Activated naive CD4-positive, alpha-beta T cell treated with anti-CD3 and anti-CD28 coated beads, Interleukin-2, amount 50 U/mL, for 24 hours (primary cell): ENCODE measurements around the gene SNX27.
"Not testable (repeated sequence)": the region's sequence is repeated elsewhere in the genome, so short reads cannot be mapped to it uniquely, and the experiment has no call there.

ENCODE experiments used
- H3K27ac Mint-ChIP-seq: one replicate; pipeline ENCODE4 v1.8.0; 2021; ENCODE audit warnings: mild to moderate bottlenecking, mixed read lengths
- H3K27me3 Mint-ChIP-seq: one replicate; pipeline ENCODE4 v1.8.0; 2021; ENCODE audit warnings: mixed read lengths
- H3K36me3 Mint-ChIP-seq: one replicate; pipeline ENCODE4 v1.8.0; 2021; ENCODE audit warnings: mixed read lengths
- H3K4me1 Mint-ChIP-seq: one replicate; pipeline ENCODE4 v1.8.0; 2021; ENCODE audit warnings: mixed read lengths
- H3K4me3 Mint-ChIP-seq: one replicate; pipeline ENCODE4 v1.8.0; 2021; ENCODE audit warnings: mild to moderate bottlenecking, mixed read lengths
- H3K9me3 Mint-ChIP-seq: one replicate; pipeline ENCODE4 v1.8.0; 2021; ENCODE audit warnings: mixed read lengths

The SNX27 gene

DNA sequence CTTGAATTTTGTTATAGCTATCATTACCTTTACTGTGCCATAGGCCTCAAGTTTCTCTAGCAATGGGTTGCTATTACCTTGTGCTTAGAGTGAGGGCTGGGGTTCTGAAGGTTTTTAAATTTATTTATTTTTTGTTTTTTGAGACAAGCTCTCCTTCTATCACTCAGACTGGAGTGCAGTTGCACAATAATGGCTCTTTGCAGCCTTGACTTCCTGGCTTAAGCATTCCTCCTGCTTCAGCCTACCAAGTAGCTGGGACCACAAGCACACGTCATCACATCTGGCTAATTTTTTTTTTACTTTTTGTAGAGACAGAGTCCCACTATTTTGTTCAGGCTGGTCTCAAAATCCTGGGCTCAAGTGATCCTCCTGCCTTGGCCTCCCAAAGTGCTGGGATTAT is 41.5 kb downstream of the SNX27 start:
- Mint-ChIP-seq H3K4me3 (no peak overlapping the region), H3K9me3 (no peaks in the 10 kb centered on the region), H3K27ac (no peak overlapping the region), H3K36me3 (peaks cover 9% of the 10 kb centered on the region), H3K27me3 (no peaks in the 10 kb centered on the region), H3K4me1 (peaks cover 18% of the 10 kb centered on the region)

DNA sequence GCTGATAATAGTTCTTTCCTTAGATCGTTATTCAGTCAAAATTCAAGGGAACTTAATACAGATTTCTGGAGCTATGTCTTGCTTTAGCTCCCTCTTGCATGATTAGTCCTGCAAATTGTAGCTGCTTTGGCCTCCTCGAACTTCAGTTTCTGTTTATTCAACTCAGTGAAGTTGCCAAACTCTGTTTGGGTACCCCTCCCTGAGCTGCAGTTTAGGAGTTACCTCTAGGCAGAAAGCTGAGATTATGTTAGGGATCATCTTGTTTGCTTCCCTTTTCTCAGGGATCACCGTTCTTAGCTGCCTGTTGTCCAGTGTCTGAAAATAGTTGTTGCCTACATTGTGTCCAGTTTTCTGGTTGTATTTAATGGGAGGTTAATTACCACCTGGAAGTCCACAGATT is 43.5 kb downstream of the SNX27 start:
- Mint-ChIP-seq H3K4me1 (peaks cover 18% of the 10 kb centered on the region), H3K27ac (no peak overlapping the region)

DNA sequence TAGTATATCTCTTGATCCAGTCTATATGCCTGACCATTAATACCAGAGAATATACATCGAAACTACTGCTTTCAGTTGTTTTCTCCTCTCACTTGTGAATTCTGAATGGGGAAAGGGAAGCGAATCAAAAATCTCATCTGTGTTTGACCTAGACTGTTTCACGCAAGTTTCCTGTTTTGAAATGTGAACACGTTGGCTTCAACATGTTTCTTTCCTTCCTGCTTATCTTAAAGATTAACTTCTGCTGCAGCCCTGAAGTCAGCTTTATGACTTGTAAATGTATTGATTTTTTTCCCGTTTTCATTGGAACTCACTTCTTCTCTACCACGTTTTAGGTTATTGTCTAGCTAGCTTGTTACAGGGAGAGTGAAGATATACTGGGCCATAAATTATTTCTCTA is 49.9 kb downstream of the SNX27 start:
- no peak overlapping the region for H3K4me3 Mint-ChIP-seq
- H3K36me3 Mint-ChIP-seq = peaks cover 18% of the 10 kb centered on the region
- H3K27ac Mint-ChIP-seq = peak overlapping the region; percentile 36
- peaks cover 21% of the 10 kb centered on the region for H3K4me1 Mint-ChIP-seq
- H3K27me3 Mint-ChIP-seq = no peaks in the 10 kb centered on the region
- no peaks in the 10 kb centered on the region for H3K9me3 Mint-ChIP-seq

More for the DNA sequence above, 43.5 kb downstream of the SNX27 start:
- Mint-ChIP-seq H3K9me3 (no peaks in the 10 kb centered on the region), H3K27me3 (no peaks in the 10 kb centered on the region), H3K36me3 (peaks cover 10% of the 10 kb centered on the region), H3K4me3 (no peak overlapping the region)

DNA sequence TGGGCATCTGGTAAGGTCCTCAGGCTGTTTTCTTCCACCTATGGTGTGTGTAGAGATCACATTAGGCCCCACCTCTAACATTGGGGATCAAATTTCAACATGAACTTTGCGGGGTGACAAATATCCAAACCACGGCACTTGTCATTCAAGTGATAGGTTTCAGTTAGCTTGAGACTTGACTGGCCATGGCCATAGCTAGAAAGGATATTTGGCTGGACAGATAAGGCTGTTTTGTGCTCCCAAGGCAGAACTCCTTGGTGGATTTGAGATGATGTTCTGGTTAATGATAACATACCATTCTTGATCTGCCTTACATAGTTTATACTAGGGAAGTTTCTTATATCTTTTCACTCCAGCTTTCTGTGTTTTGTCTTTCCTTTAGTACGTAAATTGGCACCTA is 56.2 kb downstream of the SNX27 start:
- Mint-ChIP-seq H3K27me3 (no peaks in the 10 kb centered on the region), H3K4me1 (peaks cover 12% of the 10 kb centered on the region), H3K9me3 (no peaks in the 10 kb centered on the region), H3K36me3 (peaks cover 39% of the 10 kb centered on the region), H3K4me3 (no peak overlapping the region), H3K27ac (no peak overlapping the region)

DNA sequence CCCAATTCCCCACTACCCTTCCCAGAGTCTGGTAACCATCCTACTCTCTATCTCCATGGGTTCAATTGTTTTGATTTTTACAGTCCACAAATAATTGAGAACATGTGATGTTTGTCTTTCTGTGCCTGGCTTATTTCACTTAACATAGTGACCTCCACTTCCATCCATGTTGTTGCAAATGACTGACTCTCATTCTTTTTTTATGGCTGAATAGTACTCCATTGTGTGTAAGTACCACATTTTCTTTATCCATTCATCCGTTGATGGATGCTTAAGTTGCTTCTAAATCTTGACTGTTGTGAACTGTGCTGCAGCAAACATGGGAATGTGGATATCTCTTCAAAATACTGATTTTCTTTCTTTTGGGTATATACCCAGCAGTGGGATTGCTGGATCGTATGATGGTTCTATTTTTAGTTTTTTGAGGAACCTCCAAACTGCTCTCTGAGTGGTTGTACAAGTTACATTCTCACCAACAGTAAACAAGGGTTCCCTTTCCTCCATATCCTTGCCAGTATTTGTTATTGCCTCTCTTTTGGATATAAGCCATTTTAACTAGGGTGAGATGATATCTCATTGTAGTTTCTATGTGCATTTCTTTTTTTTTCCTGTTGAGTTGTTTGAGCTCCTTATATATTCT is 58.3 kb downstream of the SNX27 start:
- H3K9me3 Mint-ChIP-seq, H3K27ac Mint-ChIP-seq, H3K27me3 Mint-ChIP-seq, H3K4me1 Mint-ChIP-seq, H3K4me3 Mint-ChIP-seq: not testable (repeated sequence)
- H3K36me3 Mint-ChIP-seq = peaks cover 43% of the 10 kb centered on the region

DNA sequence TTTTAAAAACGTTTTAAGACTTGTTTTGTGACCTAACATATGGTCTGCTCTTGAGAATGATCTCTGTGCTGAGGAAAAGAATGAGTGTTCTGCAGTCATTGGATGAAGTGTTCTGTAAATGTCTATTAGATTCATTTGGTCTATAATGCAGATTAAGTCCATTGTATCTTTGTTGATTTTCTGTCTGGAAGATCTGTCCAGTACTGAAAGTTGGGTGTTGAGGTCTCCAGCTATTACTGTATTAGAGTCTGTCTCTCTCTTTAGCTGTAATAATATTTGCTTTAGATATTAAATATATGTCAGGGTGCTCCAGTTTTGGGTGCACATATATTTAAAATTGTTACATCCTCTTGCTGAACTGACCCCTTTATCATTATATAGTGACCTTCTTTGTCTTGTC is 61.6 kb downstream of the SNX27 start:
- peaks cover 37% of the 10 kb centered on the region for H3K36me3 Mint-ChIP-seq
- H3K4me3 Mint-ChIP-seq = no peak overlapping the region
- H3K4me1 Mint-ChIP-seq = peaks cover 4% of the 10 kb centered on the region
- no peak overlapping the region for H3K27ac Mint-ChIP-seq
- H3K27me3 Mint-ChIP-seq = no peaks in the 10 kb centered on the region
- no peaks in the 10 kb centered on the region for H3K9me3 Mint-ChIP-seq

DNA sequence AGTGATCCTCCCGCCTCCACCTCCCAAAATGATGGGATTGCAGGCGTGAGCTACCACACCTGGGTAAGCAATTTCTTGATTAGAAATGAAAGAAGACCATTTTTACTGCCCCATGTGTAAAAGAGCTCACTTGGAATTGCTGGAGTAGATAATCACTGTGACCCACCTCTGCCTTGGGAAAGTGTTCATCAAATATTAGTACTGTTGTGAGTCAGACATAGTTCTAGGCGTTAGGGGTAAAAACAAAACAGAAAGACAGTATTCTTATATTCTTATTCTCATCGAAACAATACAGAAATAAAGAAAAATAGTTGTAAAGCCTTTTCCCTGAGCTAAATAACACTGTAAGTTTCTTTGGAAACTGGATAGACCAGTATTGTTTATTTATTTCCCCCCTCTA is 68.5 kb downstream of the SNX27 start:
- peaks cover 11% of the 10 kb centered on the region for H3K36me3 Mint-ChIP-seq
- no peak overlapping the region for H3K4me3 Mint-ChIP-seq
- no peaks in the 10 kb centered on the region for H3K9me3 Mint-ChIP-seq
- H3K27me3 Mint-ChIP-seq = no peaks in the 10 kb centered on the region
- H3K4me1 Mint-ChIP-seq = no peaks in the 10 kb centered on the region
- peak overlapping the region; percentile 84 for H3K27ac Mint-ChIP-seq

DNA sequence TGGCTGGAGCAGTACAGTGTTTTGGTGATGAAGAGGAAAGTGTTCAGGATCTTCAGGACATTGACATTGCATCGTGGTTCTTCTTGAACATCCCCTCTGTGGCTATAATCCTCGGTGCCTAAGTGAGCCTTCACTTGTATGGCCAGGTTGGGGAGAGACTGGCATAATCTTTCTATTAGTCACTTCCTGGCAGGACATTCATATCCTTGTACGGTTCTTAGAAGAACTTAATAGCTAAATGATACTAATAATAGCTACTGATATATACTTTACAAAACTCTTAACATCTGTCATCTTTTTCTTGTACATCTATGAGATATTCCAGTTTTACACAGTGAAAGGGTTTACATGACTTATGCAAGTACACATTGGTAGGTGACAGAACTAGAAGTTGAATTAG is 69.0 kb downstream of the SNX27 start:
- Mint-ChIP-seq H3K36me3 (peaks cover 11% of the 10 kb centered on the region), H3K4me3 (no peak overlapping the region), H3K27ac (peak overlapping the region; percentile 84), H3K4me1 (no peaks in the 10 kb centered on the region), H3K27me3 (no peaks in the 10 kb centered on the region), H3K9me3 (no peaks in the 10 kb centered on the region)

DNA sequence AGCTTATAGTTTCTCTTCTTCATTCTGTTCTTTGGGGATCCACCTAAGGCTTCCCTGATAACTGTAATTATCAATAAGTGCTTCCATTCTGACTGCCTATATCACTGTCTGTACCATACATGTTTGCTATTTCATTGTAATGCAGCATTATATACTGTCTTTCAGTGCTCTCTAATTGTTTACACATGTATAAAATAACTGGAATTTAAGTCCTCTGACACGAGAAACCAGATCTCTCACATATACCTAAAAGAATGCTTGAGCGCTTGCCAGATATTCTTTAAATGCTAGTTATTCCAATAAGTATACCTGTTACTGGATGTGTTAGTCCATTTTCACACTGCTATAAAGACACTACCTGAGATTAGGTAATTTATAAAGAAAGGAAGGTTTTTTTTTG is 70.1 kb downstream of the SNX27 start:
- H3K4me1 Mint-ChIP-seq = no peaks in the 10 kb centered on the region
- H3K4me3 Mint-ChIP-seq = no peak overlapping the region
- no peaks in the 10 kb centered on the region for H3K9me3 Mint-ChIP-seq
- H3K27me3 Mint-ChIP-seq = no peaks in the 10 kb centered on the region
- H3K36me3 Mint-ChIP-seq = peaks cover 11% of the 10 kb centered on the region
- no peak overlapping the region for H3K27ac Mint-ChIP-seq

DNA sequence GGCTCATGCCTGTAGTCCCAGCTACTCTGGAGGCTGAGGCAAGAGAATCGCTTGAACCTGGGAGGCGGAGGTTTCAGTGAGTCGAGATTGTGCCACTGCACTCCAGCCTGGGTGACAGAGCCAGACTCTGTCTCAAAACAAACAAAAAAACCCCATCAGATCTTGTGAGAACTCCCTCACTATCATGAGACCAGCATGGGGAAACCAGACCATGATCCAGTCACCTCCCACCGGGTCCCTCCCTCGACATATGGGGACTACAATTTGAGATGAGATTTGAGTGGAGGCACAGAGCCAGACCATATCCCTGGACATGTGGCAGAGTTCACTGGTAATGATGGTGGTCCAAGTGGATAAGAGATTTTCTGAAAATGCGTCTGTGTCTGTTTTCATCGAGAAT is 71.1 kb downstream of the SNX27 start:
- H3K27ac Mint-ChIP-seq, H3K9me3 Mint-ChIP-seq, H3K4me3 Mint-ChIP-seq, H3K4me1 Mint-ChIP-seq, H3K27me3 Mint-ChIP-seq: not testable (repeated sequence)
- peaks cover 12% of the 10 kb centered on the region for H3K36me3 Mint-ChIP-seq

DNA sequence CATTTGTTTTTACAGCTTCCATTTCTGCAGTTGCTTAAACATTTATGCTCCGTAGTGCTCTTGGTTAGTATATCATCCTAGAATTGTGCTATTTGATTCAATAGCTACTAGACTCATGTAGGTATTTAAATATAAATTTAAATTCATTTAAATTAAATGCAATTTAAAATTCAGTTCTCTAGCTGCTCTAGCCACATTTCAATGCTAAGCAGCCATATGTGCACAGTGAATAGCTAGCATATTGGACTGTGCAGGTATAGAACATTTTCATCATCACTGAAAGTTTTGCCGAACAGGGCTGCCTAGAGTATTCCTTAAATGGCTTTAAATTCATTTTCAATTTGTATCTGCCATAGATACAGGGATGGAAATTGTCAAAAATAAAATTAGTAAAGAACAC is 72.3 kb downstream of the SNX27 start:
- no peak overlapping the region for H3K27ac Mint-ChIP-seq
- H3K4me1 Mint-ChIP-seq = no peaks in the 10 kb centered on the region
- H3K27me3 Mint-ChIP-seq = no peaks in the 10 kb centered on the region
- H3K36me3 Mint-ChIP-seq = peaks cover 11% of the 10 kb centered on the region
- no peak overlapping the region for H3K4me3 Mint-ChIP-seq
- H3K9me3 Mint-ChIP-seq = no peaks in the 10 kb centered on the region

DNA sequence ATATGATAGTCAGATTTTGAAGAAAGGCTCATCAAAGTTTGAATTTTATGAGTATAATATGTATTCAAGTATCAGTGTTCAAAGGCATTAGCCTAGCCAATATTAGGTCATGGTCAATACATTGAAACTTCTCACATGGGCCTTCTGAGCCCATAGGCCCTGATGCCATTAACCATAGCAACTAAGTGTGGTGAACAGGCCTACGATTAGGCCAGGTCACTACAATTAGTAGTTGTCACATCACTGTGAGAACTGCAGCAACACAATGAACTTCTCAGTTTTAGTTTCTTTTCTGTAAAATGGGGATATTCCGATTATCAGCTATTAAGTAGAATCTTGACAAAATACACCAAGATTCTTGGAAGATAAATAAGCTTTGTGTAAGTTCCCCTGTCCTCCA is 74.7 kb downstream of the SNX27 start:
- Mint-ChIP-seq H3K4me1 (peaks cover 1% of the 10 kb centered on the region), H3K27ac (no peak overlapping the region), H3K9me3 (no peaks in the 10 kb centered on the region), H3K27me3 (no peaks in the 10 kb centered on the region), H3K36me3 (peaks cover 6% of the 10 kb centered on the region), H3K4me3 (no peak overlapping the region)

DNA sequence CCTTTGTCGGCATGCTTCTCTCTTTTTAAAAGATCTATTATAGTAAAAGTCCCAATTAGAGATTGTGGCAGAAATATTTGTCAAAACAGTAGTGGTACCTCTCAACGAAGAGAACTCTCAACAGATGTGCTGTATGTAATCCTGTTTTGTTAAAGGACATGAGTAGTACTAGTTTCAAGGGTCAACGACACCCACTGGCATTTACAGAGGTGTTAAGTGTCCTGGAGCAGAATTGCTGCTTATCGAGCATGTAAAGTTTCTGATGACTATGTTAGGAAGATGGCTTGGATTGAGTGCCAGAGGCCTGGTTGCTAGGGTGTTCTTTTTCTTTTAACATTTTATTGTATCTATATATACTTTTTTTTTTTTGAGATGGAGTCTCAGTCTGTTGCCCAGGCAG is 77.6 kb downstream of the SNX27 start:
- H3K4me3 Mint-ChIP-seq = no peak overlapping the region
- no peaks in the 10 kb centered on the region for H3K27me3 Mint-ChIP-seq
- no peaks in the 10 kb centered on the region for H3K9me3 Mint-ChIP-seq
- no peak overlapping the region for H3K27ac Mint-ChIP-seq
- peaks cover 5% of the 10 kb centered on the region for H3K4me1 Mint-ChIP-seq
- peaks cover 10% of the 10 kb centered on the region for H3K36me3 Mint-ChIP-seq

DNA sequence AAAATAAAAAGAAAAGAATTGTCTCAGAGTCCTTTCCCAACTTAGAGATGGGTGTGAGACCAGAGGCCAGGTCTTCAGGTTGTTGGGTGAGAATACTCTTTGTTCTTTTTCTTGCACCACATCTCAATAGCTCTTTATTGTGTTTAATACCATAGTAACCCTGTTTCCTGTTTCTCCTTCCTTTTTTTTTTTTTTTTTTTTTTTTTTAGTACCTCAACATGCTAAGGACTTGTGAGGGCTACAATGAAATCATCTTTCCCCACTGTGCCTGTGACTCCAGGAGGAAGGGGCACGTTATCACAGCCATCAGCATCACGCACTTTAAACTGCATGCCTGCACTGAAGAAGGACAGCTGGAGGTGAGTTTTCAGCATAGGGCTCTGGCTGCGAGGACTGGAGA is 80.4 kb downstream of the SNX27 start:
- Mint-ChIP-seq H3K27me3 (no peaks in the 10 kb centered on the region), H3K4me3 (no peak overlapping the region), H3K9me3 (no peaks in the 10 kb centered on the region), H3K4me1 (peaks cover 5% of the 10 kb centered on the region), H3K27ac (no peak overlapping the region), H3K36me3 (peaks cover 13% of the 10 kb centered on the region)

DNA sequence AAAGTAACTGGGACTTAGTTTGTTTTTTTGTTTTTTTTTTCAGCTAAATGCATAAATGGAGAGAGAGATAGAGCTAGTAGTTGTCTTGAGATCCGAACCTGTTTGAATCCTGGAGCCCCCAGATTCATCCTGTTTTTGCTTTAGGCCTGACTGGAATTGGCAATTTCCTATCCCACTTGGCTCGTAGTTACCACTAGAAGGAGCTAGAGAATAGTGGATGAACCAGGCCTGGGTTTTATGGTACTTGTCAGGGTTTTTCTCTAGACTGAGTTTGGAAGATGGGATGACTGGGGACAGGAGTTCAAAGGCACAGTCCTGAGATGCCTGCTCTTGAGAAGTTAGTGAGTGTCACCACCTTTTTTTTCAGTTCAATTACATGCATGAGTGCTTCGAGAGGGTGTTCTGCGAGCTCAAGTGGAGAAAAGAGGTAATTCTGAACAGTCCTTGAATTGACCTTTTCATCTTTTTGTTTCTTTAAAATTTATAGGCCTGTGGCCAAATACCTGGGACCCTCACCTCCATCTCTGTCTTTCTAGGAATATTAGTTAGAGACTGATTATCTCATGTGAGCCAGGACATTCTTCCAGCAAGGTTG is 81.3 kb downstream of the SNX27 start:
- no peak overlapping the region for H3K4me3 Mint-ChIP-seq
- no peaks in the 10 kb centered on the region for H3K9me3 Mint-ChIP-seq
- H3K4me1 Mint-ChIP-seq = peaks cover 5% of the 10 kb centered on the region
- no peaks in the 10 kb centered on the region for H3K27me3 Mint-ChIP-seq
- peaks cover 11% of the 10 kb centered on the region for H3K36me3 Mint-ChIP-seq
- H3K27ac Mint-ChIP-seq = no peak overlapping the region

DNA sequence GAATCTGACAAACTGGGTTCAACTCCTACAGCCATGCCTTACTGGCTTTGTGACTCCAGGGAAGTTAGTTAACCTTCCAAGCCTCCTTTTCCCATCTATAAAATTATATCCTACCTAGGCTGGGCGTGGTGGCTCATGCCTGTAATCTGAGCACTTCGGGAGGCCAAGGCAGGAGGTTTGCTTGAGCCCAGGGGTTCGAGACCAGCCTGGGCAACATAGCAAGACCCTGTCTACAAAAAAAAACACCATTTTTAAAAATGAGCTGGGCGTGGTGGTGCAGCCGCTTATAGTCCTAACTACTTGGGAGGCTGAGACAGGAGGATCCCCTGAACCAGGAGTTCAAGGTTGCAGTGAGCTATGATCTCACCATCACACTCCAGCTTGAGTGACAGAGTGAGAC is 89.7 kb downstream of the SNX27 start:
- H3K27ac Mint-ChIP-seq = no peak overlapping the region
- no peak overlapping the region for H3K4me3 Mint-ChIP-seq
- peaks cover 14% of the 10 kb centered on the region for H3K36me3 Mint-ChIP-seq
- no peaks in the 10 kb centered on the region for H3K9me3 Mint-ChIP-seq
- no peaks in the 10 kb centered on the region for H3K27me3 Mint-ChIP-seq
- peaks cover 9% of the 10 kb centered on the region for H3K4me1 Mint-ChIP-seq

DNA sequence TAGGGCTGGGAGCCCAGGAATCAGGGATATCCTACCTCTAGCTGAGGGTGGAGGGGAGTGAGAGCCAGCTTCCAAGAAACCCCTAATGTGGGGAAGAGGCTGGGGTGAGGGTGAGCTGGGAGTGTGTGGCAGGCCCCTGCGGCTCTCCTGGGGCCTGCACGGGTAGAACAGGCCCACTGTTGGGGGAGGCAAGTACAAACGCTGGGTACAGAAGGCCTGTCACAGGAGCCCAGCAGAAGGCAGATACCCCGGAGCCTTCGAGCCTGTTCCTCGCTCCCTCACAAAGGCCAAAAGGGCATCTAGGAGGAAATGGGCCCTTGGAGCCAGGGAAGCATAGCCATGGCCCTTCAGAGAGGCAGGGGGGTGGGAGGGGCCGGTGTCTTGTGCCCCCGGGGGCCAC is 91.1 kb downstream of the SNX27 start:
- no peak overlapping the region for H3K4me3 Mint-ChIP-seq
- no peaks in the 10 kb centered on the region for H3K9me3 Mint-ChIP-seq
- H3K36me3 Mint-ChIP-seq = peaks cover 11% of the 10 kb centered on the region
- H3K27ac Mint-ChIP-seq = no peak overlapping the region
- peaks cover 9% of the 10 kb centered on the region for H3K4me1 Mint-ChIP-seq
- H3K27me3 Mint-ChIP-seq = no peaks in the 10 kb centered on the region
